Erythroblast (primary cell): Measurements from ENCODE around the gene CACNA1H.

Experiments used
- GATA1 ChIP-seq: IDR thresholded peaks from 2 replicates; pipeline ENCODE4 v1.6.1; 2011; ENCODE audit warnings: low read depth, mild to moderate bottlenecking, control low read depth, low read length, moderate library complexity
- POLR2A ChIP-seq: IDR thresholded peaks from 2 replicates; pipeline ENCODE4 v1.6.1; 2011; ENCODE audit warnings: mild to moderate bottlenecking, low read length

GRCh38 chr16:1167276-1168107, 14.6 kb downstream of the CACNA1H start:
- no peak for TF ChIP-seq POLR2A
- TF ChIP-seq GATA1: no peak
